Measurements from ENCODE around the gene USP20. TPM values are rescaled to one million over a fixed set of nuclear protein-coding genes. Genes with fewer than 3 reads are reported as not detected.

Gene USP20
- total RNA-seq, 1 experiment from 2014 or later = 14.4 TPM

DNA sequence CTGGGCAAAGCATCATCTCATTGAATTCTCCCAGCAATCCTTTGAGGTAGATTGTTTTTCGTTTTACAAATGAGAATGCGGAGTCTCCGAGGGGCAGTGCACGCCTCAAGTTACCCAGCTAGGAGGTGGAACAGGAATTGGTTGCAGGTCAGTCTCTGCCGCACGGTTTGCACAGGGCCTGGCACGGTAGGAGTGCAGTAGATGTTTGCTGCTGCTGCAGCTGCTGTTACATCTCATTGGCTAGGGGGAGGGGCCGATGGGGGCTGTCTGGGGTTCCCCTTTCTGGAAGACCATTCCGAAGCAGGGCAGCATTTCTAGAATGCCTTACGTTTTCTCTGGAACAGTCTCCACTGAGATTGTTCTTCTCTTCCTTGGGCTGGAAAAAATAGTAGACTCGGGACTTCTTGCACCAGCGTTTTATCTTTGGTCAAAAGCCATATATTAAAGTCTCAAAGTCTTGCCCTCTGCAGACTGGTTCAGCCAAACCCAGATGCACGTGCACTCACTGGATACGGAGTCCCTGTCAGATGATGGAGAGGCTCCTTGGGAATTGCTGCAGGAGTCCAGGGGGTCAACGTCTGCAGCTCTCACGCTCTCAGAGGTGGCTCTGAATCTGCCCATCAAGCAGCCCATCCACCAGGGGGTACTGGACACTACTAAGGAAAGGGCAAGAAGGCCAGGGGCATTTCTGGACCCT, 1.2 kb downstream of the USP20 start:
- Histone ChIP-seq H3K27ac (ENCODE audit: low read length) (no peak overlapping the region), H3K4me1 (ENCODE audit: control insufficient read depth, insufficient read depth, low read length) (peaks cover 8% of the 10 kb centered on the region; the same call in 1 of the 2 replicates), H3K9me3 (ENCODE audit: control insufficient read depth, insufficient read depth, low read depth, low read length) (no peaks in the 10 kb centered on the region), H3K36me3 (ENCODE audit: control insufficient read depth, insufficient read depth, low read length) (peaks cover 3% of the 10 kb centered on the region), H3K27me3 (ENCODE audit: control insufficient read depth, insufficient read depth, low read length) (no peaks in the 10 kb centered on the region), H3K4me3 (ENCODE audit: low read depth in 2 of 2, low read length in 2 of 2) (peak overlapping the region; percentile 94 to 96)
- DNase-seq (ENCODE audit: low read depth, low spot score) (no peak), ATAC-seq (no peak)
- ChIA-PET CTCF (no interaction called here), POLR2A (no interaction called here)
- intact Hi-C loops (cut with micrococcal nuclease; ENCODE audit: unreplicated experiment) = no loop called here
- TF ChIP-seq CTCF (IDR thresholded peaks at IDR 0.05) (no peak), POLR2AphosphoS5 (IDR thresholded peaks at IDR 0.05; ENCODE audit: low read depth, low read length) (no peak), SIN3A (IDR thresholded peaks at IDR 0.05; ENCODE audit: borderline replicate concordance, insufficient read depth, low read depth, low read length) (no peak), REST (IDR thresholded peaks at IDR 0.05; ENCODE audit: insufficient read depth in 1 of 2, low read depth in 2 of 2, low read length in 1 of 2) (no peak), TCF7L2 (IDR thresholded peaks at IDR 0.05; ENCODE audit: low read depth, low read length) (no peak)
- in situ Hi-C loops (cut with HindIII; ENCODE audit: low pct_unique_long_range_greater_than_20kb, low sequenced_read_pairs) = no loop called here
- BruUV-seq (replicated peaks) = no TSS peak

- DNase-seq (ENCODE audit: low read depth, low spot score) (no peak), ATAC-seq (no peak)
- POLR2A ChIA-PET = interaction anchor here (0.5 kb wide), 1 partner anchor 125 kb away, joined by 8 read pairs; no protein-coding TSS in a partner anchor
- intact Hi-C loops (cut with micrococcal nuclease; ENCODE audit: unreplicated experiment) (no loop called here), in situ Hi-C loops (cut with HindIII; ENCODE audit: low pct_unique_long_range_greater_than_20kb, low sequenced_read_pairs) (no loop called here)
- Histone ChIP-seq H3K4me1 (ENCODE audit: control insufficient read depth, insufficient read depth, low read length) (peaks cover 4% of the 10 kb centered on the region; the same call in 1 of the 2 replicates), H3K36me3 (ENCODE audit: control insufficient read depth, insufficient read depth, low read length) (no peaks in the 10 kb centered on the region; the same call in none of the 2 replicates), H3K27me3 (ENCODE audit: control insufficient read depth, insufficient read depth, low read length) (no peaks in the 10 kb centered on the region), H3K4me3 (ENCODE audit: low read depth in 2 of 2, low read length in 2 of 2) (no peak overlapping the region), H3K27ac (ENCODE audit: low read length) (no peak overlapping the region), H3K9me3 (ENCODE audit: control insufficient read depth, insufficient read depth, low read depth, low read length) (no peaks in the 10 kb centered on the region)
- TF ChIP-seq POLR2AphosphoS5 (IDR thresholded peaks at IDR 0.05; ENCODE audit: low read depth, low read length) (no peak), REST (IDR thresholded peaks at IDR 0.05; ENCODE audit: insufficient read depth in 1 of 2, low read depth in 2 of 2, low read length in 1 of 2) (no peak), TCF7L2 (IDR thresholded peaks at IDR 0.05; ENCODE audit: low read depth, low read length) (no peak), SIN3A (IDR thresholded peaks at IDR 0.05; ENCODE audit: borderline replicate concordance, insufficient read depth, low read depth, low read length) (no peak), CTCF (IDR thresholded peaks at IDR 0.05) (no peak)
- BruUV-seq (replicated peaks) = no TSS peak
- CTCF ChIA-PET = no interaction called here
These were observed 3.5 kb downstream of the USP20 start for GRCh38 chr9:129838707-129839259.
